ENCODE results near the gene SUCLG2. TPM values are rescaled to one million over a fixed set of nuclear protein-coding genes. Genes with fewer than 3 reads are reported as not detected.

Gene SUCLG2
- total RNA-seq, 1 experiment from 2014 or later, result 38.5 TPM

GRCh38 chr3:67377299-67377698, 277.1 kb downstream of the SUCLG2 start:
- no peak overlapping the region for H2BK5ac ChIP-seq (ENCODE audit: insufficient read length, low read length)
- H2AK5ac ChIP-seq (ENCODE audit: insufficient read length, low read length), result no peak overlapping the region
- no peaks in the 10 kb centered on the region for H3K4me1 ChIP-seq (ENCODE audit: insufficient read depth, low read length)
- no peak overlapping the region for H2BK20ac ChIP-seq (ENCODE audit: low read depth, low read length, poor library complexity, severe bottlenecking)
- no peaks in the 10 kb centered on the region for H3K27me3 Mint-ChIP-seq (ENCODE audit: low read depth)
- no peak overlapping the region for H3K56ac ChIP-seq (ENCODE audit: insufficient read length, low read depth, low read length)
- H3K36me3 Mint-ChIP-seq (ENCODE audit: insufficient read depth in 1 of 3, low read depth in 3 of 3), result peaks cover 2 to 6% (median 2%) of the 10 kb centered on the region in 3 experiments; a peak in 3 of 7 replicates
- no peak overlapping the region for H3K4ac ChIP-seq (ENCODE audit: low read depth, low read length)
- H3K27ac Mint-ChIP-seq, result no peak overlapping the region; a peak in 1 of 7 replicates
- no peak overlapping the region for H4K91ac ChIP-seq (ENCODE audit: insufficient read length, low read depth, low read length)
- no peak overlapping the region for H3K14ac ChIP-seq (ENCODE audit: insufficient read depth, low read length)
- H3K9me3 ChIP-seq (ENCODE audit: control insufficient read depth, low read depth, low read length), result no peaks in the 10 kb centered on the region
- no peak overlapping the region for H2BK12ac ChIP-seq (ENCODE audit: insufficient read length, low read depth, low read length)
- no peak overlapping the region for H2BK15ac ChIP-seq (ENCODE audit: low read depth, low read length)
- H3K18ac ChIP-seq (ENCODE audit: insufficient read length, low read depth, low read length), result no peak overlapping the region
- no peak overlapping the region for H4K5ac ChIP-seq (ENCODE audit: insufficient read length, low read depth, low read length)
- no peak overlapping the region for H3K9ac ChIP-seq (ENCODE audit: extremely low read depth, insufficient read length, low read length)
- no peaks in the 10 kb centered on the region for H3K23me2 ChIP-seq (ENCODE audit: insufficient read length, low read depth, low read length, poor library complexity, severe bottlenecking)
- peaks cover 0 to 2% of the 10 kb centered on the region in 2 experiments; a peak in 1 of 4 replicates for H3K4me1 Mint-ChIP-seq
- no peaks in the 10 kb centered on the region for H3K79me2 ChIP-seq (ENCODE audit: insufficient read depth, low read length)
- H2AFZ ChIP-seq (ENCODE audit: low read length), result no peak overlapping the region
- H3K9me3 Mint-ChIP-seq, result no peaks in the 10 kb centered on the region
- no peak overlapping the region for H4K8ac ChIP-seq (replicated peaks; ENCODE audit: insufficient read length, low read depth, low read length)
- no peak for DNase-seq
- no peak overlapping the region for H3K4me2 ChIP-seq (ENCODE audit: insufficient read depth, insufficient read length, low read length)
- H3T11ph ChIP-seq (ENCODE audit: low read length), result no peak overlapping the region
- no peaks in the 10 kb centered on the region for H4K20me1 ChIP-seq (ENCODE audit: control insufficient read depth, insufficient read depth, insufficient read length)
- TF ChIP-seq CTCF (conservative IDR thresholded peaks at IDR 0.05), result no peak
- H2BK120ac ChIP-seq (ENCODE audit: low read depth, low read length, poor library complexity, severe bottlenecking), result no peak overlapping the region
- H3K79me1 ChIP-seq (ENCODE audit: insufficient read depth, low read depth, low read length, poor library complexity, severe bottlenecking), result no peaks in the 10 kb centered on the region
- no CpG with 5 or more reads among the region's 3 CpGs for WGBS (ENCODE audit: extremely low coverage, insufficient read length, low lambda C conversion rate)
- H3K4me3 Mint-ChIP-seq, result no peak overlapping the region
- no peak overlapping the region for H3K27ac ChIP-seq (ENCODE audit: insufficient read length, low read depth, low read length)
- H3K23ac ChIP-seq (ENCODE audit: insufficient read length, low read depth, low read length), result no peak overlapping the region
- no peaks in the 10 kb centered on the region for H3K27me3 ChIP-seq (ENCODE audit: insufficient read depth, low read length)

All from H9 (cell line).